ENCODE measurements around the gene UBE3B. TPM values are rescaled to one million over a fixed set of nuclear protein-coding genes. Genes with fewer than 3 reads are reported as not detected.

Gene UBE3B
- total RNA-seq, 6 experiments from 2014 or later: 41.3 to 43.6 (median 43.1) TPM

DNA sequence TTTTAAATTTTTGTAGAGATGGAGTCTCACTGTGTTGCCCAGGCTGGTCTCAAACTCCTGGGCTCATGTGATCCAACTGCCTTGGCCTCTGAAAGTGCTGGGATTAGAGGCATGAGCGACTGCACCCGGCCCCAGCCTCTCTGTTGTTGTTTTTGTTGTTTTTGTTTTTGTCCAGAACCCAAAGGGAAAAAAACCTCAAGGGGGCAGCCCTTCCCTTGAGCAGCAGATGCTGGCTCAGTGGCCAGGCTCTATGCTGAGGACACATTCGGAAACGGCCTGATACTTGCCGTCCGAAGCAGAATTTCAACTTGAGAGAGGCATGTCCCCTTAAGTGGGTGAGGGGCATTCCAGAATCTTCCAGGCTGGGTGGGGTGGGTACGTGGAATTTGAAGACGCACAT lies 102.8 kb downstream of the UBE3B start:
- Mint-ChIP-seq H3K4me1 (ENCODE audit: low read depth) (no peaks in the 10 kb centered on the region), H3K9me3 (no peaks in the 10 kb centered on the region), H3K27ac (no peak overlapping the region), H3K4me3 (no peak overlapping the region), H3K36me3 (ENCODE audit: low read depth) (peaks cover 4% of the 10 kb centered on the region), H3K27me3 (ENCODE audit: insufficient read depth) (peaks cover 1% of the 10 kb centered on the region; the same call in 1 of the 2 replicates)
- TF ChIP-seq CTCF (IDR thresholded peaks at IDR 0.05): no peak
- no peak for DNase-seq

DNA sequence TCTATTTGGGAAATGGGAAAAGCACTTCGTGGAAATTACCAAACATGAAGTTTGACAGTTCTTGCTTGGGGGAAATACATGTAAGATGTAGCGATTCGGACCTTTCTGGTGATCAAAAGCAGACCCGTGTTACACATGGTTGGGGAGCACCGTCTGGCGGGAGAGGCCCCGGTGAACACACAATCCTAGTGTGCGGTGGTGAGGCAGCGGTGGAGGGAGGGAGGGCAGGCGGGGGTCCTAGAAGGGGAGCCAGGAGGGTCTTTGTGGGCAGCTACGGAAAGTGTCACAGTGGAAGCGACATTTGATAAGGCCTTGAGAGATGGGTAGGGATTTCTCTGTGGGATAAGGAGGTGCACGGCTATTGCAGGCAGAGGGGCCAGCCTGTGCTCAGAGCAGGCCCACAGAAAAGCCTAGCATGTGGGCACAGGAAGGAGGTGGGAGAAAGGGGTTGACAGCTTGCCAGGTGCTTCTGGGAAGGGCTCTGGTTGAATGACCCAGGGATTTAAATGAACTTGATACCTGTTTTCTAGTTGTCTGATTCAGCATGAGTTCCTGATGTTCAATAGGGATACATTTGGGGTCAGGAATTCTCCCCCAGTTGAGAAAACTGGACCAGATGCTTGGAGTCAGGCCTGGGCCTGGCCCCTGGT lies 103.4 kb downstream of the UBE3B start:
- no peaks in the 10 kb centered on the region for H3K9me3 Mint-ChIP-seq
- TF ChIP-seq CTCF (IDR thresholded peaks at IDR 0.05): no peak
- no peaks in the 10 kb centered on the region for H3K27me3 Mint-ChIP-seq (ENCODE audit: insufficient read depth)
- no peaks in the 10 kb centered on the region for H3K4me1 Mint-ChIP-seq (ENCODE audit: low read depth)
- H3K4me3 Mint-ChIP-seq: no peak overlapping the region
- peaks cover 4% of the 10 kb centered on the region for H3K36me3 Mint-ChIP-seq (ENCODE audit: low read depth)
- no peak for DNase-seq
- no peak overlapping the region for H3K27ac Mint-ChIP-seq

GRCh38 chr12:109581334-109581691 lies 103.9 kb downstream of the UBE3B start:
- Mint-ChIP-seq H3K9me3 (no peaks in the 10 kb centered on the region), H3K4me3 (no peak overlapping the region), H3K36me3 (ENCODE audit: low read depth) (peaks cover 4% of the 10 kb centered on the region), H3K27ac (no peak overlapping the region), H3K4me1 (ENCODE audit: low read depth) (no peaks in the 10 kb centered on the region), H3K27me3 (ENCODE audit: insufficient read depth) (no peaks in the 10 kb centered on the region)
- no peak for DNase-seq
- TF ChIP-seq CTCF (IDR thresholded peaks at IDR 0.05): no peak

GRCh38 chr12:109581856-109582255 lies 104.4 kb downstream of the UBE3B start:
- H3K36me3 Mint-ChIP-seq (ENCODE audit: low read depth): peaks cover 4% of the 10 kb centered on the region
- no peaks in the 10 kb centered on the region for H3K27me3 Mint-ChIP-seq (ENCODE audit: insufficient read depth)
- no peaks in the 10 kb centered on the region for H3K9me3 Mint-ChIP-seq
- H3K4me3 Mint-ChIP-seq: no peak overlapping the region
- peak; percentile 5 for DNase-seq
- no peaks in the 10 kb centered on the region for H3K4me1 Mint-ChIP-seq (ENCODE audit: low read depth)
- no peak for TF ChIP-seq CTCF (IDR thresholded peaks at IDR 0.05)
- no peak overlapping the region; the same call in 1 of the 2 replicates for H3K27ac Mint-ChIP-seq

DNA sequence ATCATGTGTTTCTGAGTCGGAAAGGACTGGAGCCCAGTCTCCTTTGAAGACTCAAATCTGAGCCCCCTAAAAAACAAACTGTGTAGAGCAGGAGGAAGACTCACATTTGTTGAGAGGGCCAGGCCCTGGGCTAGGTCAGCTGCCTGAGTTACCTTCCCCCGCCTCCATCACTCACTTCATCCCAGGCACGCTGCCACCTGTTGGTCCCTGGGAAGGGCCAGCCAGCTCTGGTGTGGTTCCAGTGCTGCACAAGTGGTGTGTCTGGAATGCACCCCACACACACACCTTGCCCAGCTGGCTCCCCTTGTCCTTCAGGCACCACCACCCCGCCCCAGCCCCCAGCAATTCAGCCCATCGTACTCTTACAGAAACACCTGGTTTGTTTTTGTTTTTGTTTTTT lies 105.2 kb downstream of the UBE3B start:
- Mint-ChIP-seq H3K36me3 (ENCODE audit: low read depth) (peaks cover 4% of the 10 kb centered on the region), H3K27ac (no peak overlapping the region), H3K4me3 (no peak overlapping the region), H3K9me3 (no peaks in the 10 kb centered on the region), H3K27me3 (ENCODE audit: insufficient read depth) (no peaks in the 10 kb centered on the region), H3K4me1 (ENCODE audit: low read depth) (no peaks in the 10 kb centered on the region)
- no peak for DNase-seq
- TF ChIP-seq CTCF (IDR thresholded peaks at IDR 0.05): no peak; the same call in 1 of the 2 replicates

All from HFFc6 (cell line).